Fibroblast of skin of right quadriceps (primary cell): ENCODE measurements around the gene GABBR2.

Experiments used
- DNase-seq: peaks from one replicate; pipeline ENCODE4 v3.0.0-alpha.2; 2013

GABBR2 gene

GRCh38 chr9:98429613-98430012 is 279.1 kb downstream of the GABBR2 start:
- peak; percentile 76 for DNase-seq

- no peak for DNase-seq
Measured at GRCh38 chr9:98428454-98428853, 280.3 kb downstream of the GABBR2 start.

GRCh38 chr9:98427491-98427890 is 281.2 kb downstream of the GABBR2 start:
- DNase-seq = no peak

- DNase-seq = no peak
Measured at GRCh38 chr9:98425079-98425478, 283.7 kb downstream of the GABBR2 start.

GRCh38 chr9:98419260-98419603 is 289.5 kb downstream of the GABBR2 start:
- no peak for DNase-seq

- DNase-seq = no peak
Measured at GRCh38 chr9:98418578-98419259, 290.0 kb downstream of the GABBR2 start.

GRCh38 chr9:98416294-98417248 is 292.2 kb downstream of the GABBR2 start:
- DNase-seq = no peak

- no peak for DNase-seq
Measured at GRCh38 chr9:98415782-98416181, 293.0 kb downstream of the GABBR2 start.

GRCh38 chr9:98413084-98413483 is 295.7 kb downstream of the GABBR2 start:
- no peak for DNase-seq

GRCh38 chr9:98412101-98412842 is 296.5 kb downstream of the GABBR2 start:
- DNase-seq = no peak

- peak; percentile 76 for DNase-seq
Measured at GRCh38 chr9:98410185-98410697, 298.5 kb downstream of the GABBR2 start.

GRCh38 chr9:98409719-98410118 is 299.0 kb downstream of the GABBR2 start:
- DNase-seq = no peak

- no peak for DNase-seq
Measured at GRCh38 chr9:98406469-98406868, 302.3 kb downstream of the GABBR2 start.

GRCh38 chr9:98404237-98404636 is 304.5 kb downstream of the GABBR2 start:
- DNase-seq = no peak

GRCh38 chr9:98403715-98404114 is 305.0 kb downstream of the GABBR2 start:
- no peak for DNase-seq

GRCh38 chr9:98402019-98402840 is 306.5 kb downstream of the GABBR2 start:
- no peak for DNase-seq

GRCh38 chr9:98401140-98402018 is 307.4 kb downstream of the GABBR2 start:
- peak; percentile 11 for DNase-seq

GRCh38 chr9:98399950-98400683 is 308.6 kb downstream of the GABBR2 start:
- DNase-seq = no peak

GRCh38 chr9:98396656-98397055 is 312.1 kb downstream of the GABBR2 start:
- DNase-seq = no peak

GRCh38 chr9:98396236-98396635 is 312.5 kb downstream of the GABBR2 start:
- DNase-seq = no peak

GRCh38 chr9:98391867-98392266 is 316.9 kb downstream of the GABBR2 start:
- no peak for DNase-seq
